ENCODE data around the gene TRPM2.

TRPM2 gene

DNA sequence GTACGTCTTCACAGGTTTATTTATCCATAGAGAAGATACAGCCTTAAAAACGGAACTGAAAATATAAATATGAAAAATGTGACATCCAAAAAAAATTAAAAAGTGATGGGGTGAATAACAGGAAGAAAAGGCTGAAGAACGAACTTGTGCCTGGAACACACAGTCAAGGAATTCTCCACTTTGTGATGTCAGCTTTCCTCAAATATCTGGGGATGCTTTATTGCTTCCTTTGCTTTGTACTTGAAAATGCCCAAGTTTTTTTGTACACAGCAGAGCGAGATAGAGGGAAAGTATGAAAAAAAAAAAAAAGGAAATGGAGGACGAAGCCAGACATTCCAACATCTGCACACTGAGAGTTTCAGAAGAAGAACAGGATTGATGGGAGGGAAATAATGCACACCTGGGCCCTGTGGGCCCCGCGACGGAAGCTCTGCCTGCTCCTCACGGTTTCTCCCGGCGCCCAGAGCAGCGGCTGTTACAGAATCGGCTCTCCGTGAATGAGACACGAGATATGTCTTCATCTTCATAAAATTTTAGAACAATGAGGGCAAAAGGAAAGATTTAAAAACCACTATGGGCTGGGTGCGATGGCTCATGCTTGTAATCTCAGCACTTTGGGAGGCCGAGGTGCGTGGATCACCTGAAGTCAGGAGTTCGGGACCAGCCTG is 91.9 kb downstream of the TRPM2 start:
- no peak for TF ChIP-seq JUND (IDR thresholded peaks at IDR 0.05; ENCODE audit: low read depth)
- in situ Hi-C loops (cut with HindIII; ENCODE audit: low pct_unique_long_range_greater_than_20kb, low sequenced_read_pairs) = no loop called here
- no peak for DNase-seq (ENCODE audit: low read depth in 1 of 2, low spot score in 1 of 2)

DNA sequence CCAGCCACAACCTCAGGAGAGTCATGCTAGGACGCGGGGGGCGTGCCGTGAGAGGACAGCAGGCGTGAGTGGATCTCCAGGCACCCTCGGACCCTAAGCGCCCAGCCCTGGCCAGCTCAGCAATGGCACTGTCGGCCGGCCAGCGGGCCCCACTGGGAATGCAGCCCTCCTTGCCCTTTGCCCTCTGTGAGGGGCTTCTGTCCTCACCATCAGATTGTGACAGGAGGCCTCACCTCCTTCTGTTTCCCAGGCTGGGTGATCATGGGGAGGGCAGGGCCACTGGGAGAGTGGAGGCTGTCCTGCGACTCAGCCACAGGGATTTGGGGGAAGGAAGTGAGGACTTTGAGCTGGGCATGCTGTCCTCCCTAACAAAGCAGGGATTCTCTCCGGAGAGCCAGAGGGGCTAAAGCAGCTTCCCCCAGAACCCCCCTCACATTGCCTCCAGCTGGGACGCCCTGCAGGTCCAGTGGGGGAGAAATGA is 95.3 kb downstream of the TRPM2 start:
- TF ChIP-seq JUND (IDR thresholded peaks at IDR 0.05; ENCODE audit: low read depth) = no peak
- no peak for DNase-seq (ENCODE audit: low read depth in 1 of 2, low spot score in 1 of 2)
- in situ Hi-C loops (cut with HindIII; ENCODE audit: low pct_unique_long_range_greater_than_20kb, low sequenced_read_pairs) = no loop called here

- in situ Hi-C loops (cut with HindIII; ENCODE audit: low pct_unique_long_range_greater_than_20kb, low sequenced_read_pairs) = no loop called here
- TF ChIP-seq JUND (IDR thresholded peaks at IDR 0.05; ENCODE audit: low read depth) = no peak
- DNase-seq (ENCODE audit: low read depth in 1 of 2, low spot score in 1 of 2) = peak; percentile 29 to 42
Measured at GRCh38 chr21:44449473-44450363, 96.3 kb downstream of the TRPM2 start.

GRCh38 chr21:44450402-44450801 is 97.0 kb downstream of the TRPM2 start:
- in situ Hi-C loops (cut with HindIII; ENCODE audit: low pct_unique_long_range_greater_than_20kb, low sequenced_read_pairs) = no loop called here
- no peak for TF ChIP-seq JUND (IDR thresholded peaks at IDR 0.05; ENCODE audit: low read depth)
- DNase-seq (ENCODE audit: low read depth in 1 of 2, low spot score in 1 of 2) = no peak

DNA sequence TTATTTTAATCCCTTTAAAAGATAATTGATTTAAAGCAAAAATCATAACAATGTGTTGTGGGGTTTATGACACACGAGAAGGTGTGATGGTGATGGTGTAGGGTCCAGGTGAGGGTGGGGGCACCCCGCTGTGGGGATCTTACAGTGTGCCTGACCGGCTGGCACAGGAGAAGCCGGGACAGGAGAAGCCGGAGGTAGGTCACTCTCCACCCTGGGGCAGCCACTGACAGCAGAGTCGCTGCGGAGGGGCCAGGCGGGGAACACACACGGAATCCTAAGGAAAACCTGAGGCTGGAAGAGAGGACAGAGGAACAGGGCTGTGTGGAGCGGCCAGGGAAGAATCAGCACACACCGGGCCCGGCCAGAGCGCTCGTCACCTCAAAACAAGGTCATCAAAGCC is 97.6 kb downstream of the TRPM2 start:
- TF ChIP-seq JUND (IDR thresholded peaks at IDR 0.05; ENCODE audit: low read depth) = no peak
- in situ Hi-C loops (cut with HindIII; ENCODE audit: low pct_unique_long_range_greater_than_20kb, low sequenced_read_pairs) = no loop called here
- DNase-seq (ENCODE audit: low read depth in 1 of 2, low spot score in 1 of 2) = no peak

DNA sequence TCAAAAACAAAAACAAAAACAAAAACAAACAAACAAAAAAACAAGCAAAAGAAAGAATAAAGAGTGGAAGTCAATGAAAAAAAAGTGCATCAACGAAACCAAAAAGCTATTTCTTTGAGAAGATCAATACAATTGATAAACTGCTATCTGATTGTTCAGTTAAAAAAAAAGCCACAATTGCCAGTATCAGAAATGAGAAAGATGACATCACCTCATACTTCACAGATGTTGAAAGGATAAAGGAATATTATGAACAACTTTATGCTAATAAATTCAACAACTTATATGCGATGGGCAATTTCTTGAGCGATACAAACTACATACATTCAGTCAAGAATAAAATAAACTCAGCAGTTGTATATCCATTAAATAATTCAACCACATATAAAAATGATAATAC is 99.7 kb downstream of the TRPM2 start:
- DNase-seq (ENCODE audit: low read depth in 1 of 2, low spot score in 1 of 2) = no peak
- TF ChIP-seq JUND (IDR thresholded peaks at IDR 0.05; ENCODE audit: low read depth) = no peak
- in situ Hi-C loops (cut with HindIII; ENCODE audit: low pct_unique_long_range_greater_than_20kb, low sequenced_read_pairs) = no loop called here

DNA sequence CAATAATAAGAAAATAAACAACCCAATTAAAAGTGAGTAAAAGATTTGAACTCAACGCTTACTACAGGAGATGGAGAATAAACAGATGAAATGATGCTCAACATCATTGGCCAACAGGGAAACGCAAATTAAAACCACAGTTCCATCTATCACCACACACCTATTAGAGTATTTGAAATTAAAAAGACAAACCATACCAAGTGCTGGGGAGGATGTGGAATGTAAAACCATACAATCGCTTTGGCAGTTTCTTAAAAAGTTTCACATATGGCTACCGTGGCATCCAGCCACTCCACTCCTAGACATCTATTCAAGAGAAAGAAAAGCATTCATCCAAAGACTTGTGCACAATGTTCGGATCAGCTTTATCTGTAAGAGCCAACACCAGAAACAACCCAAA is 100.6 kb downstream of the TRPM2 start:
- TF ChIP-seq JUND (IDR thresholded peaks at IDR 0.05; ENCODE audit: low read depth) = no peak
- DNase-seq (ENCODE audit: low read depth in 1 of 2, low spot score in 1 of 2) = no peak
- in situ Hi-C loops (cut with HindIII; ENCODE audit: low pct_unique_long_range_greater_than_20kb, low sequenced_read_pairs) = no loop called here

GRCh38 chr21:44454747-44455523 is 101.5 kb downstream of the TRPM2 start, which contains the start of gene LRRC3:
Gene LRRC3 (plus strand): TSS chr21:44455510. CDS start chr21:44456645, 1,135 bp downstream.
- TF ChIP-seq JUND (IDR thresholded peaks at IDR 0.05; ENCODE audit: low read depth) = no peak
- DNase-seq (ENCODE audit: low read depth in 1 of 2, low spot score in 1 of 2) = peak; percentile 95 to 97
- in situ Hi-C loops (cut with HindIII; ENCODE audit: low pct_unique_long_range_greater_than_20kb, low sequenced_read_pairs) = no loop called here

GRCh38 chr21:44455524-44456213 is 102.2 kb downstream of the TRPM2 start:
- TF ChIP-seq JUND (IDR thresholded peaks at IDR 0.05; ENCODE audit: low read depth) = no peak
- in situ Hi-C loops (cut with HindIII; ENCODE audit: low pct_unique_long_range_greater_than_20kb, low sequenced_read_pairs) = no loop called here

GRCh38 chr21:44456214-44456914 is 102.9 kb downstream of the TRPM2 start:
- in situ Hi-C loops (cut with HindIII; ENCODE audit: low pct_unique_long_range_greater_than_20kb, low sequenced_read_pairs) = no loop called here
- no peak for DNase-seq (ENCODE audit: low read depth in 1 of 2, low spot score in 1 of 2)
- no peak for TF ChIP-seq JUND (IDR thresholded peaks at IDR 0.05; ENCODE audit: low read depth)

More at GRCh38 chr21:44455524-44456213, 102.2 kb downstream of the TRPM2 start:
- DNase-seq (ENCODE audit: low read depth in 1 of 2, low spot score in 1 of 2) = peak; percentile 65 to 84

GRCh38 chr21:44456915-44457736 is 103.7 kb downstream of the TRPM2 start:
- no peak for DNase-seq (ENCODE audit: low read depth in 1 of 2, low spot score in 1 of 2)
- no peak for TF ChIP-seq JUND (IDR thresholded peaks at IDR 0.05; ENCODE audit: low read depth)
- in situ Hi-C loops (cut with HindIII; ENCODE audit: low pct_unique_long_range_greater_than_20kb, low sequenced_read_pairs) = no loop called here
